ENCODE data around the gene MBOAT7.
"Not testable (repeated sequence)": the region's sequence is repeated elsewhere in the genome, so short reads cannot be mapped to it uniquely, and the experiment has no call there.

The MBOAT7 gene

GRCh38 chr19:54179921-54180461 is 9.4 kb downstream of the MBOAT7 start:
- H3K9ac ChIP-seq (ENCODE audit: low read depth, low read length): no peak overlapping the region

GRCh38 chr19:54179262-54179852 is 10.0 kb downstream of the MBOAT7 start:
- Histone ChIP-seq H3K36me3 (ENCODE audit: control insufficient read depth, insufficient read depth, low read length) (peaks cover 11% of the 10 kb centered on the region), H3K9me3 (ENCODE audit: control insufficient read depth, insufficient read depth, low read length) (no peaks in the 10 kb centered on the region), H3K4me1 (ENCODE audit: control insufficient read depth, insufficient read depth, low read length) (no peaks in the 10 kb centered on the region), H3K27me3 (ENCODE audit: control insufficient read depth, insufficient read depth, low read length) (no peaks in the 10 kb centered on the region), H3K9ac (ENCODE audit: low read depth, low read length) (no peak overlapping the region), H3K4me3 (ENCODE audit: low read depth, low read length) (no peak overlapping the region)

More at GRCh38 chr19:54179921-54180461, 9.4 kb downstream of the MBOAT7 start:
- Histone ChIP-seq H3K4me3 (ENCODE audit: low read depth, low read length) (no peak overlapping the region), H3K4me1 (ENCODE audit: control insufficient read depth, insufficient read depth, low read length) (no peaks in the 10 kb centered on the region), H3K9me3 (ENCODE audit: control insufficient read depth, insufficient read depth, low read length) (no peaks in the 10 kb centered on the region), H3K27me3 (ENCODE audit: control insufficient read depth, insufficient read depth, low read length) (no peaks in the 10 kb centered on the region), H3K36me3 (ENCODE audit: control insufficient read depth, insufficient read depth, low read length) (peaks cover 11% of the 10 kb centered on the region)

GRCh38 chr19:54178581-54179261 is 10.7 kb downstream of the MBOAT7 start:
- H3K36me3 ChIP-seq (ENCODE audit: control insufficient read depth, insufficient read depth, low read length): peaks cover 11% of the 10 kb centered on the region
- no peak overlapping the region for H3K9ac ChIP-seq (ENCODE audit: low read depth, low read length)

GRCh38 chr19:54173951-54174834 is 15.2 kb downstream of the MBOAT7 start:
- Histone ChIP-seq H3K27me3 (ENCODE audit: control insufficient read depth, insufficient read depth, low read length) (no peaks in the 10 kb centered on the region), H3K9ac (ENCODE audit: low read depth, low read length) (no peak overlapping the region)

More at GRCh38 chr19:54178581-54179261, 10.7 kb downstream of the MBOAT7 start:
- H3K4me1 ChIP-seq (ENCODE audit: control insufficient read depth, insufficient read depth, low read length): no peaks in the 10 kb centered on the region
- H3K4me3 ChIP-seq (ENCODE audit: low read depth, low read length): no peak overlapping the region
- H3K27me3 ChIP-seq (ENCODE audit: control insufficient read depth, insufficient read depth, low read length): no peaks in the 10 kb centered on the region
- no peaks in the 10 kb centered on the region for H3K9me3 ChIP-seq (ENCODE audit: control insufficient read depth, insufficient read depth, low read length)

GRCh38 chr19:54173359-54173699 is 16.1 kb downstream of the MBOAT7 start:
- H3K9ac ChIP-seq (ENCODE audit: low read depth, low read length): no peak overlapping the region
- H3K27me3 ChIP-seq (ENCODE audit: control insufficient read depth, insufficient read depth, low read length): no peaks in the 10 kb centered on the region
- no peaks in the 10 kb centered on the region for H3K9me3 ChIP-seq (ENCODE audit: control insufficient read depth, insufficient read depth, low read length)
- H3K4me1 ChIP-seq (ENCODE audit: control insufficient read depth, insufficient read depth, low read length): peaks cover 3% of the 10 kb centered on the region
- H3K36me3 ChIP-seq (ENCODE audit: control insufficient read depth, insufficient read depth, low read length): peaks cover 6% of the 10 kb centered on the region
- peak overlapping the region; percentile 77 for H3K4me3 ChIP-seq (ENCODE audit: low read depth, low read length)

More at GRCh38 chr19:54173951-54174834, 15.2 kb downstream of the MBOAT7 start:
- Histone ChIP-seq H3K36me3 (ENCODE audit: control insufficient read depth, insufficient read depth, low read length) (peaks cover 6% of the 10 kb centered on the region), H3K9me3 (ENCODE audit: control insufficient read depth, insufficient read depth, low read length) (no peaks in the 10 kb centered on the region), H3K4me3 (ENCODE audit: low read depth, low read length) (no peak overlapping the region), H3K4me1 (ENCODE audit: control insufficient read depth, insufficient read depth, low read length) (peaks cover 3% of the 10 kb centered on the region)

- no peaks in the 10 kb centered on the region for H3K9me3 ChIP-seq (ENCODE audit: control insufficient read depth, insufficient read depth, low read length)
- peak within 1 kb of the TSS; percentile 76 for H3K9ac ChIP-seq (ENCODE audit: low read depth, low read length)
- H3K4me1 ChIP-seq (ENCODE audit: control insufficient read depth, insufficient read depth, low read length): peaks cover 3% of the 10 kb centered on the region
- peaks cover 6% of the 10 kb centered on the region for H3K36me3 ChIP-seq (ENCODE audit: control insufficient read depth, insufficient read depth, low read length)
- no peaks in the 10 kb centered on the region for H3K27me3 ChIP-seq (ENCODE audit: control insufficient read depth, insufficient read depth, low read length)
- H3K4me3 ChIP-seq (ENCODE audit: low read depth, low read length): peak within 1 kb of the TSS; percentile 77
Observed at GRCh38 chr19:54172471-54173358, 16.7 kb downstream of the MBOAT7 start, which contains the start of gene TMC4. TMC4 (minus strand) TSS chr19:54173160; CDS start chr19:54173117, 43 bp downstream.

- not testable (repeated sequence) for H3K27me3 ChIP-seq (ENCODE audit: control insufficient read depth, insufficient read depth, low read length); H3K9ac ChIP-seq (ENCODE audit: low read depth, low read length); H3K36me3 ChIP-seq (ENCODE audit: control insufficient read depth, insufficient read depth, low read length); H3K4me1 ChIP-seq (ENCODE audit: control insufficient read depth, insufficient read depth, low read length); H3K9me3 ChIP-seq (ENCODE audit: control insufficient read depth, insufficient read depth, low read length)
- peak overlapping the region; percentile 22 for H3K4me3 ChIP-seq (ENCODE audit: low read depth, low read length)
Observed at GRCh38 chr19:54171736-54172431, 17.5 kb downstream of the MBOAT7 start.

- Histone ChIP-seq H3K27me3 (ENCODE audit: control insufficient read depth, insufficient read depth, low read length) (no peaks in the 10 kb centered on the region), H3K4me3 (ENCODE audit: low read depth, low read length) (no peak overlapping the region), H3K9me3 (ENCODE audit: control insufficient read depth, insufficient read depth, low read length) (no peaks in the 10 kb centered on the region), H3K4me1 (ENCODE audit: control insufficient read depth, insufficient read depth, low read length) (peaks cover 3% of the 10 kb centered on the region), H3K36me3 (ENCODE audit: control insufficient read depth, insufficient read depth, low read length) (no peaks in the 10 kb centered on the region), H3K9ac (ENCODE audit: low read depth, low read length) (no peak overlapping the region)
Observed at GRCh38 chr19:54169149-54169740, 20.1 kb downstream of the MBOAT7 start.

GRCh38 chr19:54168174-54168917 is 21.0 kb downstream of the MBOAT7 start:
- Histone ChIP-seq H3K27me3 (ENCODE audit: control insufficient read depth, insufficient read depth, low read length) (peaks cover 4% of the 10 kb centered on the region), H3K36me3 (ENCODE audit: control insufficient read depth, insufficient read depth, low read length) (no peaks in the 10 kb centered on the region), H3K4me1 (ENCODE audit: control insufficient read depth, insufficient read depth, low read length) (peaks cover 3% of the 10 kb centered on the region), H3K9ac (ENCODE audit: low read depth, low read length) (no peak overlapping the region), H3K4me3 (ENCODE audit: low read depth, low read length) (no peak overlapping the region), H3K9me3 (ENCODE audit: control insufficient read depth, insufficient read depth, low read length) (no peaks in the 10 kb centered on the region)

- Histone ChIP-seq H3K36me3 (ENCODE audit: control insufficient read depth, insufficient read depth, low read length) (no peaks in the 10 kb centered on the region), H3K9ac (ENCODE audit: low read depth, low read length) (no peak overlapping the region), H3K27me3 (ENCODE audit: control insufficient read depth, insufficient read depth, low read length) (peaks cover 4% of the 10 kb centered on the region), H3K4me3 (ENCODE audit: low read depth, low read length) (no peak overlapping the region), H3K4me1 (ENCODE audit: control insufficient read depth, insufficient read depth, low read length) (peaks cover 6% of the 10 kb centered on the region), H3K9me3 (ENCODE audit: control insufficient read depth, insufficient read depth, low read length) (no peaks in the 10 kb centered on the region)
Observed at GRCh38 chr19:54165222-54165621, 24.2 kb downstream of the MBOAT7 start.
